Stimulated activated CD8-positive, alpha-beta memory T cell treated with anti-CD3 and anti-CD28 coated beads, Interleukin-4, amount 100 ng/mL, for 24 hours (primary cell): Measurements from ENCODE around the gene LRRK1.
"Not testable (repeated sequence)": the region's sequence is repeated elsewhere in the genome, so short reads cannot be mapped to it uniquely, and the experiment has no call there.

Experiments
- DNase-seq: peaks from one replicate; pipeline ENCODE4 v3.0.0-alpha.2; 2020; ENCODE audit warnings: low read depth

Gene LRRK1

DNA sequence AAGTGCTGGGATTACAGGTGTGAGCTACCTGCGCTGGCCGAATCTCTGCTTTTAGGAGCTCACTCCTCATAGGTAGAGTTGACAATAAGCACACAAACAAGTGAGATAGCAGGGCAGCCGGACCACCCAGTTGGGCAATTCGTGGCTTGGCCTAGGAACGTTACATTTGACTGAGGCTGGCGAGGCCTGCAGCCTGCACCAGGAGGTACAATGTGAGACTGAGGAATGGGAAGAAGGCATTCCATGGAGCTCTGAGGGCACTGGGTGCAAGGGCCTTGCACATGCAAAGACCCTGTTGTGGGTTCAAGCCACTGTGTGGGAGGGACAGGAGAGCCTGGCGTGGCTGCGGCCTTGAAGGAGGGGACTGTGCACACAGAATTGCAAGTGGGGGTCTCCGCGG is 152.5 kb downstream of the LRRK1 start:
- DNase-seq = no peak

DNA sequence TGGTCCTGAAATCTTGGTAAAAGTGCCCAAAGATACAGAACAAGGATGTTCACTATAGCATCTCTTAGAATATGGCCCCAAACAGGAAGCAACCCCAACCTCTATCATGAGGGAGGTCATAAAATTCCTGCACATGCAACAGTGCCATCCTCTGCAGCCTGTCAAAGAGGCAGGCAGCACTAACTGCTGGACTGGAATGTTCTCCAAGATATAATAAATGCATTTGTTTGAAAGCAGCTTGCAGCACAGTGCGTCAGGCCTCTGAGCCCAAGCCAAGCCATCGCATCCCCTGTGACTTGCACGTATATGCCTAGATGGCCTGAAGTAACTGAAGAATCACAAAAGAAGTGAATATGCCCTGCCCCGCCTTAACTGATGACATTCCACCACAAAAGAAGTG is 153.1 kb downstream of the LRRK1 start:
- not testable (repeated sequence) for DNase-seq

GRCh38 chr15:101077806-101078668 is 158.9 kb downstream of the LRRK1 start:
- DNase-seq = not testable (repeated sequence)

DNA sequence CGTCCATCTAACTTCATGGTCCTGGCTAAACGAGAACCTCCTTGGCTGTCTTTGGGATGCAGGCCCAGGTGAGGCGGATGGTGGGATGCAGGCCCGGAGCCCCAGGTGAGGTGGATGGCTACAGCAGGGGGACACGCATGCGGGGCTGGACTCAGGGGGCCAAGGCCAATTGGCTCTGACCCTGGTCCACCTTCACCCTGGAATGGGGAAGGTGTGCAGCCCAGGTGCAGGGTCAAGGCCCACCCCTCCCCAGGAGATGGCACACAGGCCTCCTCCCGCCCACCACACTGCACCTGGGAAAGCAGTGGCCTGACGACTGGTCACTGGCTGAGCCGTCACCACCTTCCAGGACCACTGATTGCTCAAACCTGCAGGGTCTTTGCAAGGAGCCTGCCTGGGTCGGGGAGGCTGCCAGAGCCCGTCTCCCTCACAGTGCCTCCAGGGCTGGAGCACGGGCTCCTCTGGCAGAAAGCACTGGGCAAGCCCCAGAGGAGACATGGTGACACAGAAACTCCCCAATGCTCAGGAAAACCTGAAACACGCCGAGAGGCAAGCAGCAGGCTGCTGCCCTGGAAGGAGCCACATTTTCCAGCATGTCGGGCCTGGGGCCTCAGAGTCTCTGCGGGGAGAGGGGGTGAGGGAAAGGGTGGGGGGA is 159.6 kb downstream of the LRRK1 start:
- no peak for DNase-seq

GRCh38 chr15:101081900-101082299 is 162.7 kb downstream of the LRRK1 start:
- DNase-seq = no peak

GRCh38 chr15:101083336-101084045 is 164.3 kb downstream of the LRRK1 start:
- DNase-seq = no peak

DNA sequence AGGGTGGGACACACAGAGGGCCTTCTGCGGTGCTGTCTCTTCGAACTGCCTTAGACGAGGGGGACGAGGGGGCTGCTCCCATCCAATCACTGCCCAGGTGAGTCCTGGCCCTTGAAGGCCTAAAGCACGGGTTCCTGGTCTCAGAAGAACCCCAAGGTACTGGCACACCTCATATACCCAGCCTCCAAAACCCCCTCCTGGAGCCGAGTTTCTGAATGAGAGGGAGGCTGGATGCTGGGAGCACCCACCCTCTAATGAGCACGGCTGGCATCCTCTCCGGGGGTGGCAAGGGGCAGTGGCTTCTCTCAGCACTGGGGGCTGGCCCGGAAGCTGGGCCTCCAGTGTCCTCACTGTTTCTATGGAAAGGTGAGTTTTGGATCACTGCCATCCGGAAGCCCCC is 165.6 kb downstream of the LRRK1 start:
- DNase-seq = no peak

DNA sequence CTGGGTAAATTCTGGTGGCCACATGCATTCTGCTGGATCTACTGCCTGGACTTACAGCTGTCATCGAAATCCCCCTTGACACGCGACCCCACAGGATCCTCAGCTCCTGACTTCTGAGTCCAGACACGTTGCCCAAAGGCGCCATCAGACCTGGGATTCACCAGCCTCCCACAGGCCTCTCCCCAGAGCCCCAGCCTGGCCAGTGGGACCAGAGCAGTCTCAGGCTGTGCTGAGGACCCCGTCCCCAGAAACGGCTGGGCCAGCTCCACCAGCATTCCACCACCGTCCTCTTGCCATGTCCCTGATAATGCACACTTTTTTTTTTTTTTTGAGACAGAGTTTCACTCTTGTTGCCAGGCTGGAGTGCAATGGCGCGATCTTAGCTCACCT is 166.1 kb downstream of the LRRK1 start:
- DNase-seq = no peak

- no peak for DNase-seq
Measured at GRCh38 chr15:101086394-101087171, 167.4 kb downstream of the LRRK1 start.

GRCh38 chr15:101087172-101087769 is 168.1 kb downstream of the LRRK1 start:
- no peak for DNase-seq

DNA sequence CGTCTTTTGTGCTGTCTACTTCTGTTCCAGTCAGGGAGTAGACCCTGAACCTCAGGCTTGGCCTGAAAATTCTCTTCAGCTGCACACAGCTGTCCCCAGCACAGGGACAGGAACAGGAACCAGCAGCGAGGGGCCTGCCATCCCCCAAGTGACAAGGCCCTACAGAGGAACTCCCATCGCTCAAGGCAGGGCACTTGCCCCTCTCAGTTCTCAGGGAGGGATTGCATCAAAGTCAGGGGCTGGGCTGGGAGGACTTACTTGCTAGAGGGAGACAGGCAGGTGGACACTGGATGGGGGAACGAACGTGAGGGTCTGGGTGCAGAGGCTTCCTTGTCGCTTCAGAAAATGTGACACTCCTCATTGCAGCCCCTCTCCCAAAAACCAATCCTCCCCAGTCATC is 169.1 kb downstream of the LRRK1 start:
- DNase-seq = no peak

DNA sequence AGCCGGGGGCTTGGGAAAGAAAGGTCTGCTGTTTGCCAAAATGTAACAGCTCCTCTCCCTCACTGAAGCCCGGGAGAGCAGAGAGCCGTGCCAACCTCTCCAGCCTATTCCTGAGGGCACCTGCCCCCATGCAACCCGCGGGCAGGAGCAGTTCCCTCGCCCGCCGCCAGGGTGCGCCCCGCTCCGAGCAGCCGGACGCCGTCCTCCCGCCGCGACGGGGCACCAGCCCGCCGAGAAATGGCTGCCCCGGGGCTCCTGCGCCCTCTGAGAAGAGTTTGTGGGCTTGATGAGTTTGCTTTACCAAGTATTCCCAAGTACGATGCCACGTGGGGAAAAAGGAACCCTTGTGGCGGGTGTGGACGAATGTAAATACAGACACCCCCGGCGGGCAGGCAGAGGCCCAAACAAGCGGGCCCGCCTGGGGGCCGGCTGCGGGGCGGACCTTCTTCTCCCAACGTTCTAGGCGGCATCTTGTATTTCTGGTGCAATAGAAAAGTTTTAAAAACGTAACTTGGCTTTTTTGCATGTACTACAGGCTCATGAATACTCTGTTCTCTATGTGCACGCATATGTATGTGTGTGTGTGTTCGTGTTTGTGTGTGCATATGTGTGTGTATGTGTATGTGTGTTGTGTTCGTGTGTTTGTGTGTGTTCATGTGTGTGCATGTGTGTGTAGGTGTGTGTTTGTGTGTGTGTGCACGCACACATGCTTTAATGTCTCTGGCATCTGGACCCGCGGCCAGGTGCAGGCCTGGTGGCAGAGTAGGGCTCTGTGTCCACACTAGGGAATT is 169.8 kb downstream of the LRRK1 start:
- peak; percentile 73 for DNase-seq

DNA sequence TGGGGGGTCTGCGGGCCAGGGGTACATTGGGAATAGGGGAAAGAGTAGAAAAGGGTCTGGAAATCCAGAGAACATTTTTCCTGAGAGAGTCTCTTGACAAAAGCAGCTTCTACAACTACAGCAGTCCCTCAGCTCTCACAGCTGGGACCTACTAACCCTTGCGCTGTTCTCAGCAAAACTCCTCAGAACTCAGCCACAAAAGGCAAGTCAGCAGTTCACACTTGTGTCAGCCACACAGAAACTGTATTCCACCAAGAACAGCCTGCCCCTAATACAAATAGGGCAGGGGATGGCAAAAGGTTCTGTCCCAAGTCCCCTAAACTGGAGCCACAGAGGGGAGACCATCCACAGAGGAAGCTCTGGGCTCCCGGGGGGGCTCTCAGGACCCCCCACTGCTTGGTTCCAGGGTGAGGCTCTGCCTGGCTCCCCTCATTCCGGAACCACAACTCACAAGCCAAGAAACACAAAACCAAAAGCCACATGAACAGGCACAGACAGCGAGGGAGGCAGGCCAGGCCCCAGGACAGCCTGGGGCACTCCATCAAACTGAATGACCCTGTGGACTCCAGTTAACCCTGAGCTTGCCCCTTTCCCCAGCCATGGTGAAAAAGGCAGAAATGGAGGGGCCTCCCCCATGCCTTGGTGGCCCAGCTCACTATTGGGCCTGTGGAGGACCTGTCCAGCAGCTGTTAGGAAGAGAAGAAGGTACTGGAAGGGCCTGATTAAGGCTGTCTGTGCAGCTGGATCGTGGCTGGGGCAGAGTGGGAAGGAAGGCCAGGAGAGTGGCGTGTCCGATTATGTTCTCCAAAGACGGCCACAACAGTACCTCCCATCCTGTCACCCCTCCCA is 170.6 kb downstream of the LRRK1 start:
- DNase-seq = no peak

- no peak for DNase-seq
Measured at GRCh38 chr15:101090428-101090790, 171.3 kb downstream of the LRRK1 start.

- DNase-seq = no peak
Measured at GRCh38 chr15:101091080-101092017, 172.2 kb downstream of the LRRK1 start.

DNA sequence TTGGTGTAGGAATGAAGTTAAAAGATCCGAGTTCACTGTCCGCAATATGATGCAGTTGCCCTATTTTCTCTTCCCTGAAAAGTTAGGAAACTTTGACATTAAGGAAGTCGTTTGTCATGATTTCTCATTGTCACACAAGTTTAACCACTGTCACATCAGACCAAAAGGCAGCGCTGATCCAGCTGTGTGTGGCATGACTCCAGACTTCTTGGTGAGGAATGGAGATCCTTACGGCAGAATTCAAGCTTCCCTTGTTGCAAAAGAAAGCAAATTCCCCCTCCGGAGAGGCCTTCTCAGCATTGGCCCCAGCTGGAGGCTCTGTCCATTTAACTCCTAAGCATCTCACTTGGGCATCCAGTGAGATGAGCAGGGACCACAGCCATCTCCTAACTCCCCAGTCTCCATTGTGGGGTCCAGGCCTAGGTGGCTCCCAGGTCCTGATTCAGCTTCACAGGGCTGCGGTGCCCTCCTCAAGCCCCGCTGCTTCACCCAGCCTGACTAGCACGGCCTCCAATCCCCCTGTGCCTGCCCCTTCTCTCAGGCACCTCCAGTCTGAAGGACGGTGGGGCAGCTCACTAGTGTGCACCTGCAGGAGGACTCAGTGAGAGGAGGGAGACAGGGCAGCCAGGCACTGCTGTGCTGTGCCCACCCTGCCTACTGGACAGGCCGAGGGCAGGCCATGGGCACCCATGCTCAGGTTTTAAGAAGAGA is 173.2 kb downstream of the LRRK1 start:
- no peak for DNase-seq

- DNase-seq = no peak
Measured at GRCh38 chr15:101092867-101093202, 173.7 kb downstream of the LRRK1 start.

DNA sequence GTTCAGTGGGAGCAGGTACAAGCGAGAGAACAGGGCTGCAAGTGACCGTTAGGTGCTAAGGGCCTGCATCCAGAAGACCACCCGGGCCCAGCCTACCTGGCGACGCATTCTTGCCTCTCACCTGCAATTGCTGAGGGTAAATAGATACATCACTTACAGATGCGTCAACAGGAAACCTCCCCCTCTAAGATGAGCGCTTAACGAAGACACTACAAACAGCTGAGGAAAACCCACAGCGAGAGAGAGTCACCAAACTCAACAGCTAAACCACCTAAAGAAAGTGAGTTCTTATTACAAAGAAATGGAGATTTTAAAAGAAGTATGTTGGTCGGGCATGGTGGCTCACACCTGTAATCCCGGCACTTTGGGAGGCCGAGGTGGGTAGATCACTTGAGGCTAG is 174.8 kb downstream of the LRRK1 start:
- no peak for DNase-seq
